ENCODE results near the gene TANGO6.

- TF ChIP-seq EZH2phosphoT487 (IDR thresholded peaks at IDR 0.05; ENCODE audit: borderline replicate concordance, low read length) (no peak), CTCF (IDR thresholded peaks at IDR 0.05; ENCODE audit: low read depth, low read length, poor library complexity, severe bottlenecking) (no peak)
Measured at GRCh38 chr16:68884861-68885720, 41.8 kb downstream of the TANGO6 start.

Measured in DOHH2 (cell line).